GM23338 (cell line): ENCODE results near the gene FDXR.

Experiments
- CREB1 ChIP-seq: fragments of 250-450 bp; sonication (Bioruptor Pico); IDR thresholded peaks from 2 replicates; pipeline ENCODE4 v1.5.0; 2020; ENCODE audit warnings: low read depth, mild to moderate bottlenecking, moderate library complexity
- ETS1 ChIP-seq: IDR thresholded peaks from 2 replicates; pipeline ENCODE4 v1.6.1; 2016; ENCODE audit warnings: antibody characterized with exemption
- EZH2 ChIP-seq: fragments of 200-600 bp; sonication (generic); IDR thresholded peaks from one replicate; pipeline ENCODE4 v1.8.0; 2017; ENCODE audit warnings: antibody characterized with exemption, mild to moderate bottlenecking, low read depth; ENCODE audit not compliant: unreplicated experiment
- EZH2phosphoT487 ChIP-seq: fragments of 200-600 bp; sonication (generic); IDR thresholded peaks from one replicate; pipeline ENCODE4 v1.8.1; 2018; ENCODE audit warnings: antibody characterized with exemption; ENCODE audit not compliant: unreplicated experiment
- JUNB ChIP-seq: IDR thresholded peaks from one replicate; pipeline ENCODE4 v1.6.1; 2016; ENCODE audit warnings: antibody characterized with exemption; ENCODE audit not compliant: unreplicated experiment
- NANOG ChIP-seq: IDR thresholded peaks from 2 replicates; pipeline ENCODE4 v1.6.1; 2016; ENCODE audit warnings: antibody characterized with exemption, borderline replicate concordance
- POLR2AphosphoS5 ChIP-seq: IDR thresholded peaks from 2 replicates; pipeline ENCODE4 v1.6.1; 2016; ENCODE audit warnings: antibody characterized with exemption, low read depth
- STAT1 ChIP-seq: IDR thresholded peaks from one replicate; pipeline ENCODE4 v1.6.1; 2016; ENCODE audit warnings: antibody characterized with exemption; ENCODE audit not compliant: unreplicated experiment
- ZNF114 ChIP-seq: fragments of 250-450 bp; sonication (Bioruptor Pico); IDR thresholded peaks from 2 replicates; pipeline ENCODE4 v1.5.0; 2020; ENCODE audit warnings: mild to moderate bottlenecking, moderate library complexity
- ZNF331 ChIP-seq: fragments of 250-450 bp; sonication (Bioruptor Pico); IDR thresholded peaks from 2 replicates; pipeline ENCODE4 v1.5.0; 2020; ENCODE audit warnings: low read depth, mild to moderate bottlenecking, moderate library complexity
- TF ChIP-seq, protein P1 (sequence below), 2 experiments: fragments of 200-600 bp in 1 of 2; sonication (generic) in 1 of 2; conservative IDR thresholded peaks; 2 replicates each; pipeline versions ENCODE4 v1.5.1 to v1.6.1; 2016 to 2017; ENCODE audit warnings: antibody characterized with exemption in 2 of 2, low read depth in 2 of 2, mild to moderate bottlenecking in 2 of 2, moderate library complexity in 1 of 2
- TF ChIP-seq, protein P2 (sequence below): IDR thresholded peaks from one replicate; pipeline ENCODE4 v1.6.1; 2018; ENCODE audit warnings: antibody characterized with exemption; ENCODE audit not compliant: unreplicated experiment
- TF ChIP-seq, protein P3 (sequence below): fragments of 250-450 bp; sonication (Bioruptor Pico); IDR thresholded peaks from 2 replicates; pipeline ENCODE4 v1.5.0; 2020; ENCODE audit warnings: mild to moderate bottlenecking, moderate library complexity

DNA sequence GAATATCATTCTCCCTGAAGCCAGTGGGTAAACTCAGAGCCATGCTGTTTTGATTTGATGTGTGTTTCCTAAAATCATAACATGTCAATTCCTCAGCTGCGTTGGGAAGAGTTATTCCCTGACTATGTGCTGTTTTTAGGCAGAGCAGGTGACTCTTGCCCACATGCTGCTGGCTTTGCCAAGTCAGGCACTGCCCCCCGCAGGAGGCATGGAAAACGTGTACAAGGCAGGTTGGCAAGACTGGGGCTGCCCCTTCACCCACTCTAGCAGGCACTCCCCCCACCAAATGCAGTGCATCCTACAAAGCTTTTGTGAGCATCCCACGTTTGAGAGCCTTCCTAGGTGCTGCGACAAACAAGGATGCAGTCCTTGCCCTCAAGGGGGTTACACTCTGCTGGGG, 58.3 kb downstream of the FDXR start:
- TF ChIP-seq POLR2AphosphoS5 = no peak
- TF ChIP-seq, protein P1, sequence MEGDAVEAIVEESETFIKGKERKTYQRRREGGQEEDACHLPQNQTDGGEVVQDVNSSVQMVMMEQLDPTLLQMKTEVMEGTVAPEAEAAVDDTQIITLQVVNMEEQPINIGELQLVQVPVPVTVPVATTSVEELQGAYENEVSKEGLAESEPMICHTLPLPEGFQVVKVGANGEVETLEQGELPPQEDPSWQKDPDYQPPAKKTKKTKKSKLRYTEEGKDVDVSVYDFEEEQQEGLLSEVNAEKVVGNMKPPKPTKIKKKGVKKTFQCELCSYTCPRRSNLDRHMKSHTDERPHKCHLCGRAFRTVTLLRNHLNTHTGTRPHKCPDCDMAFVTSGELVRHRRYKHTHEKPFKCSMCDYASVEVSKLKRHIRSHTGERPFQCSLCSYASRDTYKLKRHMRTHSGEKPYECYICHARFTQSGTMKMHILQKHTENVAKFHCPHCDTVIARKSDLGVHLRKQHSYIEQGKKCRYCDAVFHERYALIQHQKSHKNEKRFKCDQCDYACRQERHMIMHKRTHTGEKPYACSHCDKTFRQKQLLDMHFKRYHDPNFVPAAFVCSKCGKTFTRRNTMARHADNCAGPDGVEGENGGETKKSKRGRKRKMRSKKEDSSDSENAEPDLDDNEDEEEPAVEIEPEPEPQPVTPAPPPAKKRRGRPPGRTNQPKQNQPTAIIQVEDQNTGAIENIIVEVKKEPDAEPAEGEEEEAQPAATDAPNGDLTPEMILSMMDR (conservative IDR thresholded peaks at IDR 0.05; ENCODE audit: low read depth in 2 of 2) = peak in 1 of 2 experiments; percentile 43; a peak in 2 of 4 replicates
- TF ChIP-seq EZH2 = no peak
- TF ChIP-seq CREB1 = no peak
- no peak for TF ChIP-seq EZH2phosphoT487
- TF ChIP-seq, protein P2, sequence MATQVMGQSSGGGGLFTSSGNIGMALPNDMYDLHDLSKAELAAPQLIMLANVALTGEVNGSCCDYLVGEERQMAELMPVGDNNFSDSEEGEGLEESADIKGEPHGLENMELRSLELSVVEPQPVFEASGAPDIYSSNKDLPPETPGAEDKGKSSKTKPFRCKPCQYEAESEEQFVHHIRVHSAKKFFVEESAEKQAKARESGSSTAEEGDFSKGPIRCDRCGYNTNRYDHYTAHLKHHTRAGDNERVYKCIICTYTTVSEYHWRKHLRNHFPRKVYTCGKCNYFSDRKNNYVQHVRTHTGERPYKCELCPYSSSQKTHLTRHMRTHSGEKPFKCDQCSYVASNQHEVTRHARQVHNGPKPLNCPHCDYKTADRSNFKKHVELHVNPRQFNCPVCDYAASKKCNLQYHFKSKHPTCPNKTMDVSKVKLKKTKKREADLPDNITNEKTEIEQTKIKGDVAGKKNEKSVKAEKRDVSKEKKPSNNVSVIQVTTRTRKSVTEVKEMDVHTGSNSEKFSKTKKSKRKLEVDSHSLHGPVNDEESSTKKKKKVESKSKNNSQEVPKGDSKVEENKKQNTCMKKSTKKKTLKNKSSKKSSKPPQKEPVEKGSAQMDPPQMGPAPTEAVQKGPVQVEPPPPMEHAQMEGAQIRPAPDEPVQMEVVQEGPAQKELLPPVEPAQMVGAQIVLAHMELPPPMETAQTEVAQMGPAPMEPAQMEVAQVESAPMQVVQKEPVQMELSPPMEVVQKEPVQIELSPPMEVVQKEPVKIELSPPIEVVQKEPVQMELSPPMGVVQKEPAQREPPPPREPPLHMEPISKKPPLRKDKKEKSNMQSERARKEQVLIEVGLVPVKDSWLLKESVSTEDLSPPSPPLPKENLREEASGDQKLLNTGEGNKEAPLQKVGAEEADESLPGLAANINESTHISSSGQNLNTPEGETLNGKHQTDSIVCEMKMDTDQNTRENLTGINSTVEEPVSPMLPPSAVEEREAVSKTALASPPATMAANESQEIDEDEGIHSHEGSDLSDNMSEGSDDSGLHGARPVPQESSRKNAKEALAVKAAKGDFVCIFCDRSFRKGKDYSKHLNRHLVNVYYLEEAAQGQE = no peak
- no peak for TF ChIP-seq STAT1
- no peak for TF ChIP-seq JUNB
- TF ChIP-seq ZNF114 (CRISPR knock-in tag) = no peak
- TF ChIP-seq, protein P3, sequence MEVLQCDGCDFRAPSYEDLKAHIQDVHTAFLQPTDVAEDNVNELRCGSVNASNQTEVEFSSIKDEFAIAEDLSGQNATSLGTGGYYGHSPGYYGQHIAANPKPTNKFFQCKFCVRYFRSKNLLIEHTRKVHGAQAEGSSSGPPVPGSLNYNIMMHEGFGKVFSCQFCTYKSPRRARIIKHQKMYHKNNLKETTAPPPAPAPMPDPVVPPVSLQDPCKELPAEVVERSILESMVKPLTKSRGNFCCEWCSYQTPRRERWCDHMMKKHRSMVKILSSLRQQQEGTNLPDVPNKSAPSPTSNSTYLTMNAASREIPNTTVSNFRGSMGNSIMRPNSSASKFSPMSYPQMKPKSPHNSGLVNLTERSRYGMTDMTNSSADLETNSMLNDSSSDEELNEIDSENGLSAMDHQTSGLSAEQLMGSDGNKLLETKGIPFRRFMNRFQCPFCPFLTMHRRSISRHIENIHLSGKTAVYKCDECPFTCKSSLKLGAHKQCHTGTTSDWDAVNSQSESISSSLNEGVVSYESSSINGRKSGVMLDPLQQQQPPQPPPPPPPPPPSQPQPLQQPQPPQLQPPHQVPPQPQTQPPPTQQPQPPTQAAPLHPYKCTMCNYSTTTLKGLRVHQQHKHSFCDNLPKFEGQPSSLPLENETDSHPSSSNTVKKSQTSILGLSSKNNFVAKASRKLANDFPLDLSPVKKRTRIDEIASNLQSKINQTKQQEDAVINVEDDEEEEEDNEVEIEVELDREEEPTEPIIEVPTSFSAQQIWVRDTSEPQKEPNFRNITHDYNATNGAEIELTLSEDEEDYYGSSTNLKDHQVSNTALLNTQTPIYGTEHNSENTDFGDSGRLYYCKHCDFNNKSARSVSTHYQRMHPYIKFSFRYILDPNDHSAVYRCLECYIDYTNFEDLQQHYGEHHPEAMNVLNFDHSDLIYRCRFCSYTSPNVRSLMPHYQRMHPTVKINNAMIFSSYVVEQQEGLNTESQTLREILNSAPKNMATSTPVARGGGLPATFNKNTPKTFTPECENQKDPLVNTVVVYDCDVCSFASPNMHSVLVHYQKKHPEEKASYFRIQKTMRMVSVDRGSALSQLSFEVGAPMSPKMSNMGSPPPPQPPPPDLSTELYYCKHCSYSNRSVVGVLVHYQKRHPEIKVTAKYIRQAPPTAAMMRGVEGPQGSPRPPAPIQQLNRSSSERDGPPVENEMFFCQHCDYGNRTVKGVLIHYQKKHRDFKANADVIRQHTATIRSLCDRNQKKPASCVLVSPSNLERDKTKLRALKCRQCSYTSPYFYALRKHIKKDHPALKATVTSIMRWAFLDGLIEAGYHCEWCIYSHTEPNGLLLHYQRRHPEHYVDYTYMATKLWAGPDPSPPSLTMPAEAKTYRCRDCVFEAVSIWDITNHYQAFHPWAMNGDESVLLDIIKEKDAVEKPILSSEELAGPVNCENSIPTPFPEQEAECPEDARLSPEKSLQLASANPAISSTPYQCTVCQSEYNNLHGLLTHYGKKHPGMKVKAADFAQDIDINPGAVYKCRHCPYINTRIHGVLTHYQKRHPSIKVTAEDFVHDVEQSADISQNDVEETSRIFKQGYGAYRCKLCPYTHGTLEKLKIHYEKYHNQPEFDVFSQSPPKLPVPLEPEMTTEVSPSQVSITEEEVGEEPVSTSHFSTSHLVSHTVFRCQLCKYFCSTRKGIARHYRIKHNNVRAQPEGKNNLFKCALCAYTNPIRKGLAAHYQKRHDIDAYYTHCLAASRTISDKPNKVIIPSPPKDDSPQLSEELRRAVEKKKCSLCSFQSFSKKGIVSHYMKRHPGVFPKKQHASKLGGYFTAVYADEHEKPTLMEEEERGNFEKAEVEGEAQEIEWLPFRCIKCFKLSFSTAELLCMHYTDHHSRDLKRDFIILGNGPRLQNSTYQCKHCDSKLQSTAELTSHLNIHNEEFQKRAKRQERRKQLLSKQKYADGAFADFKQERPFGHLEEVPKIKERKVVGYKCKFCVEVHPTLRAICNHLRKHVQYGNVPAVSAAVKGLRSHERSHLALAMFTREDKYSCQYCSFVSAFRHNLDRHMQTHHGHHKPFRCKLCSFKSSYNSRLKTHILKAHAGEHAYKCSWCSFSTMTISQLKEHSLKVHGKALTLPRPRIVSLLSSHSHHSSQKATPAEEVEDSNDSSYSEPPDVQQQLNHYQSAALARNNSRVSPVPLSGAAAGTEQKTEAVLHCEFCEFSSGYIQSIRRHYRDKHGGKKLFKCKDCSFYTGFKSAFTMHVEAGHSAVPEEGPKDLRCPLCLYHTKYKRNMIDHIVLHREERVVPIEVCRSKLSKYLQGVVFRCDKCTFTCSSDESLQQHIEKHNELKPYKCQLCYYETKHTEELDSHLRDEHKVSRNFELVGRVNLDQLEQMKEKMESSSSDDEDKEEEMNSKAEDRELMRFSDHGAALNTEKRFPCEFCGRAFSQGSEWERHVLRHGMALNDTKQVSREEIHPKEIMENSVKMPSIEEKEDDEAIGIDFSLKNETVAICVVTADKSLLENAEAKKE (CRISPR knock-in tag) = no peak
- no peak for TF ChIP-seq NANOG
- no peak for TF ChIP-seq ETS1
- no peak for TF ChIP-seq ZNF331
